ENCODE results near the gene EFNA4.

Gene EFNA4

GRCh38 chr1:155092131-155092530 lies 28.6 kb downstream of the EFNA4 start:
- no peaks in the 10 kb centered on the region for H3K9me3 ChIP-seq (ENCODE audit: control insufficient read depth, low read length)
- peaks cover 8% of the 10 kb centered on the region for H3K4me1 ChIP-seq (ENCODE audit: control insufficient read depth, insufficient read depth, low read length)
- WGBS, 2 experiments: 92 to 93% methylated on average over 6 of the region's 6 CpGs
- H3K4me3 ChIP-seq (ENCODE audit: insufficient read depth, low read depth, low read length): no peak overlapping the region
- peaks cover 12% of the 10 kb centered on the region for H3K27me3 ChIP-seq (ENCODE audit: control insufficient read depth, insufficient read depth, low read length, poor library complexity, severe bottlenecking)
- H3K27ac ChIP-seq (ENCODE audit: insufficient read depth, low read depth, low read length, poor library complexity, severe bottlenecking): no peak overlapping the region
- no peaks in the 10 kb centered on the region for H3K36me3 ChIP-seq (ENCODE audit: control insufficient read depth, insufficient read depth, low read length)

- WGBS, 2 experiments: 92 to 97% methylated on average over 12 of the region's 12 CpGs
- Histone ChIP-seq H3K4me3 (ENCODE audit: insufficient read depth, low read depth, low read length) (no peak overlapping the region), H3K36me3 (ENCODE audit: control insufficient read depth, insufficient read depth, low read length) (no peaks in the 10 kb centered on the region), H3K4me1 (ENCODE audit: control insufficient read depth, insufficient read depth, low read length) (peaks cover 8% of the 10 kb centered on the region), H3K27ac (ENCODE audit: insufficient read depth, low read depth, low read length, poor library complexity, severe bottlenecking) (no peak overlapping the region), H3K27me3 (ENCODE audit: control insufficient read depth, insufficient read depth, low read length, poor library complexity, severe bottlenecking) (peaks cover 12% of the 10 kb centered on the region), H3K9me3 (ENCODE audit: control insufficient read depth, low read length) (no peaks in the 10 kb centered on the region)
These were observed 29.1 kb downstream of the EFNA4 start for GRCh38 chr1:155092641-155093040.

- H3K4me1 ChIP-seq (ENCODE audit: control insufficient read depth, insufficient read depth, low read length): peaks cover 8% of the 10 kb centered on the region
- H3K36me3 ChIP-seq (ENCODE audit: control insufficient read depth, insufficient read depth, low read length): no peaks in the 10 kb centered on the region
- 59 to 61% methylated on average over 13 of the region's 13 CpGs for WGBS, 2 experiments
- no peaks in the 10 kb centered on the region for H3K9me3 ChIP-seq (ENCODE audit: control insufficient read depth, low read length)
- H3K27me3 ChIP-seq (ENCODE audit: control insufficient read depth, insufficient read depth, low read length, poor library complexity, severe bottlenecking): peaks cover 12% of the 10 kb centered on the region
- H3K27ac ChIP-seq (ENCODE audit: insufficient read depth, low read depth, low read length, poor library complexity, severe bottlenecking): no peak overlapping the region
- H3K4me3 ChIP-seq (ENCODE audit: insufficient read depth, low read depth, low read length): no peak overlapping the region
These were observed 30.5 kb downstream of the EFNA4 start for GRCh38 chr1:155093911-155094621.

DNA sequence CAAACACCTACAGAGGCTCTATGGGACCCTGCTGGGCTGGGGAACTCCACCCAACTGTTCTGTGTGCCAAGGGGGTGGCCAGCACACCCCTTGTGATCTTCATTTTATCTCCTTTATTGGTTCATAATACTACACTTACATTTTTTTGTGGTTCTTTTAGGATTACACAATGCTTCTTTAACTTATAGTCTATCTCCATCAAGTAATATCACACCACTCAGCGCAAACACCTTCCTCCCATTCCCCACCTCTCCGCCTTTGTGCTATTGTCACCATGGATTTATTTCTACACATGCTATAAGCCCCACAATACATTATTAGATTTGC lies 31.0 kb downstream of the EFNA4 start:
- Histone ChIP-seq H3K27ac (ENCODE audit: insufficient read depth, low read depth, low read length, poor library complexity, severe bottlenecking) (no peak overlapping the region), H3K27me3 (ENCODE audit: control insufficient read depth, insufficient read depth, low read length, poor library complexity, severe bottlenecking) (peaks cover 12% of the 10 kb centered on the region), H3K9me3 (ENCODE audit: control insufficient read depth, low read length) (no peaks in the 10 kb centered on the region), H3K4me1 (ENCODE audit: control insufficient read depth, insufficient read depth, low read length) (peaks cover 8% of the 10 kb centered on the region), H3K36me3 (ENCODE audit: control insufficient read depth, insufficient read depth, low read length) (no peaks in the 10 kb centered on the region), H3K4me3 (ENCODE audit: insufficient read depth, low read depth, low read length) (no peak overlapping the region)
- 91 to 93% methylated on average over 2 of the region's 2 CpGs for WGBS, 2 experiments

GRCh38 chr1:155099331-155099730 lies 35.8 kb downstream of the EFNA4 start:
- Histone ChIP-seq H3K36me3 (ENCODE audit: control insufficient read depth, insufficient read depth, low read length) (no peaks in the 10 kb centered on the region), H3K9me3 (ENCODE audit: control insufficient read depth, low read length) (no peaks in the 10 kb centered on the region), H3K27me3 (ENCODE audit: control insufficient read depth, insufficient read depth, low read length, poor library complexity, severe bottlenecking) (no peaks in the 10 kb centered on the region), H3K27ac (ENCODE audit: insufficient read depth, low read depth, low read length, poor library complexity, severe bottlenecking) (no peak overlapping the region), H3K4me3 (ENCODE audit: insufficient read depth, low read depth, low read length) (no peak overlapping the region), H3K4me1 (ENCODE audit: control insufficient read depth, insufficient read depth, low read length) (peaks cover 4% of the 10 kb centered on the region)
- 90 to 96% methylated on average over 7 of the region's 7 CpGs for WGBS, 2 experiments

DNA sequence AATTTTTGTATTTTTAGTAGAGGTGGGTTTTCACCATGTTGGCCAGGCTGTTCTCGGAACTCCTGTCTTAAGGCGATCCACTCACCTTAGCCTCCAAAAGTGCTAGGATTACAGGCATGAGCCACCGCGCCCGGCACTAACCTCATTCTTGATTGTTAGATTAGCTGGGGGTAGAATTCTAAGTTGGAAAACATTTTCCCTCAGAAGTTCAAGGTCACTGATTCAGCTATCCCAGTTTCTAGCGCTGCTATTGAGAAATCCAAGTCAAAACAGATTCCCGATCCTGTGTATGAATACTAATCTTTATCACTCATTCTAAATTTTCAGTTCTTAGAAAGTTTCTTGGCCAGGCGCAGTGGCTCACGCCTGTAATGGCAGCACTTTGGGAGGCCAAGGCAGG lies 39.8 kb downstream of the EFNA4 start:
- H3K36me3 ChIP-seq (ENCODE audit: control insufficient read depth, insufficient read depth, low read length): no peaks in the 10 kb centered on the region
- 86 to 93% methylated on average over 9 of the region's 9 CpGs for WGBS, 2 experiments

DNA sequence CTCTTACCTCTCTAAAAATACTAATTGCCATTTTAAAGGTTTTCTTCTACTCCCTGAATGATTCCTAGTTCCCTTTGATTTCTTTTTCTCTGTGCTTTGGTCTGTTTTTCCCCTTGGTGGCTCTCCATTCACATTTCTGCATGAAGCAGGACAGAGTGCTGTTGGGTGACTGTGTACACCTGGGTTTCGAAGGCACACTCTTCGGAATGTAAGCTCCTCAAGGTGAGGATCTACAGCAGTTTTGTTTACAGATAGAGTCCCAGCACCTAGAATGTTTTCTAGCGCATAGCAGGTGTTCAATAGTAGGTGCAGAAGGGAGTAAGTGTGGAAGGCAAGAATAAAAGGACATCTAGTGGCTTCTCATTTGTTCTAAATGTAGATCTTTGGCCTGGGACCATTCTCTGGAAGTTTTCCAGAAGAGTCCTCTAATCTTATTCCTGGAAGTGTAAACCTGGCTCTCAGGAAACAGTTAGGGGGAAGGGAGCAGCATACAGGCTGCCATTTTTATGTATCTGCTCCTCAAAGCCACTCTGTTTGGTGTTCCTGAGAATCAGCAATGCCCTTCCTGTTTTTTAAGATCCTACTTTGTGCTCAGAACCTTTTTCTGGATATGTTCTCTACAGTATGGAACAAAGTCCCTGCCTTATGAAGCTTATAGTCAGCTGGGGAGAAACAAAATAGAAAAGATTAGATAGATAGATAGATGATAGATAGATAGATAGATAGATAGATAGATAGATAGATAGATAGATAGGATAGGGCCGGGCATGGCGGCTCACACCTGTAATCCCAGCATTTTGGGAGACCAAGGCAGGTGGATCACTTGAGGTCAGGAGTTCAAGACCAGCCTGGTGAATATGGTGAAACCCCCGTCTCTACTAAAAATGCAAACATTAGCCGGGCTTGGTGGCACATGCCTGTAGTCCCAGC lies 41.3 kb downstream of the EFNA4 start:
- no peak overlapping the region for H3K27ac ChIP-seq (ENCODE audit: insufficient read depth, low read depth, low read length, poor library complexity, severe bottlenecking)
- WGBS, 2 experiments: 91 to 92% methylated on average over 7 of the region's 7 CpGs

More for the DNA sequence above, 39.8 kb downstream of the EFNA4 start:
- Histone ChIP-seq H3K27ac (ENCODE audit: insufficient read depth, low read depth, low read length, poor library complexity, severe bottlenecking) (no peak overlapping the region), H3K4me3 (ENCODE audit: insufficient read depth, low read depth, low read length) (no peak overlapping the region), H3K9me3 (ENCODE audit: control insufficient read depth, low read length) (no peaks in the 10 kb centered on the region), H3K4me1 (ENCODE audit: control insufficient read depth, insufficient read depth, low read length) (no peaks in the 10 kb centered on the region), H3K27me3 (ENCODE audit: control insufficient read depth, insufficient read depth, low read length, poor library complexity, severe bottlenecking) (peaks cover 4% of the 10 kb centered on the region)

DNA sequence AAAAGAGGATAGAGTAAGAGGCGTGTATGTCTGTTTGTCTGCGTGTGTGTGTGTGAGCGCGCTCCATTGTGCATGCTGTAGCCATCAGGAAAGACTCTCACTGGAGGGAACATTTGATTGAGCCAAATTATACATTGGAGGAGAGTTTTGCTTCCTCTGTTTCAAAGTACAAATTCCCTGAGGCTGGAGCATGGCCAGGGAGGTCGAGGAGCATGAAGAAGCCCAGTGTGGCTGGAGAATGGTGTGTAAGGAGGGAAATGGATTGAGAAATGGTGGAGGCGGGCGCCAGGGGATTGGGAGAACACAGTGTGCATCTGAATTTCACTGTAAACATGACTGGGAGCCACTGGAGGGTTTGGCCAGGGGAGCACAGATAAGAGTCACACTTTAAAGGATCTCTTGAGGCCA lies 42.1 kb downstream of the EFNA4 start:
- WGBS, 2 experiments: 86 to 87% methylated on average over 7 of the region's 7 CpGs
- no peak overlapping the region for H3K4me3 ChIP-seq (ENCODE audit: insufficient read depth, low read depth, low read length)
- no peaks in the 10 kb centered on the region for H3K9me3 ChIP-seq (ENCODE audit: control insufficient read depth, low read length)
- H3K4me1 ChIP-seq (ENCODE audit: control insufficient read depth, insufficient read depth, low read length): no peaks in the 10 kb centered on the region
- H3K27ac ChIP-seq (ENCODE audit: insufficient read depth, low read depth, low read length, poor library complexity, severe bottlenecking): no peak overlapping the region
- peaks cover 4% of the 10 kb centered on the region for H3K27me3 ChIP-seq (ENCODE audit: control insufficient read depth, insufficient read depth, low read length, poor library complexity, severe bottlenecking)
- H3K36me3 ChIP-seq (ENCODE audit: control insufficient read depth, insufficient read depth, low read length): no peaks in the 10 kb centered on the region

More for the DNA sequence above, 41.3 kb downstream of the EFNA4 start:
- no peaks in the 10 kb centered on the region for H3K4me1 ChIP-seq (ENCODE audit: control insufficient read depth, insufficient read depth, low read length)
- peaks cover 4% of the 10 kb centered on the region for H3K27me3 ChIP-seq (ENCODE audit: control insufficient read depth, insufficient read depth, low read length, poor library complexity, severe bottlenecking)
- H3K4me3 ChIP-seq (ENCODE audit: insufficient read depth, low read depth, low read length): no peak overlapping the region
- no peaks in the 10 kb centered on the region for H3K36me3 ChIP-seq (ENCODE audit: control insufficient read depth, insufficient read depth, low read length)
- no peaks in the 10 kb centered on the region for H3K9me3 ChIP-seq (ENCODE audit: control insufficient read depth, low read length)

DNA sequence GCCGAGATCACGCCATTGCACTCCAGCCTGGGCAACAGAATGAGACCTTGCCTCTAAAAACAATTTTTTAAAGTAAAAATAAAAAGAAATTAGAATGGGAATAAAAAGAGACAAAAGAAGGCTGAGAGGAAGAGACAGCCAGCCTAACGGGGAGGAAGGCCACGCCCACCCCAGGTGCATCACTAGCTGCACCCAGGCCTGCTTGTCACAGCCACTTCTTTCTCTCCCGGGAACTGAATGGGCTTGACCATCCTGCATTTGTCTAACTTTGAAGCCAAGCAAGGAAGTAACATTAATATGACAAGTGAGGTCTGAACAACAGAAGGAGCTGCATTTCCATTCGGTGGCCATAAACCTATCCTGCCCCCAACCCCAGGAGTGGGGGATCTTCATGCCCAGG lies 43.3 kb downstream of the EFNA4 start:
- Histone ChIP-seq H3K4me3 (ENCODE audit: insufficient read depth, low read depth, low read length) (no peak overlapping the region), H3K4me1 (ENCODE audit: control insufficient read depth, insufficient read depth, low read length) (no peaks in the 10 kb centered on the region), H3K27ac (ENCODE audit: insufficient read depth, low read depth, low read length, poor library complexity, severe bottlenecking) (no peak overlapping the region), H3K36me3 (ENCODE audit: control insufficient read depth, insufficient read depth, low read length) (no peaks in the 10 kb centered on the region), H3K9me3 (ENCODE audit: control insufficient read depth, low read length) (no peaks in the 10 kb centered on the region), H3K27me3 (ENCODE audit: control insufficient read depth, insufficient read depth, low read length, poor library complexity, severe bottlenecking) (peaks cover 4% of the 10 kb centered on the region)
- WGBS, 2 experiments: 79 to 86% methylated on average over 6 of the region's 6 CpGs
